ENCODE results near the gene CILP.
A peak's percentile ranks its signal among the peaks of the same experiment; 100 is the strongest.
"Not testable (repeated sequence)": the region's sequence is repeated elsewhere in the genome, so short reads cannot be mapped to it uniquely, and the experiment has no call there.

Gene CILP

GRCh38 chr15:65189102-65189740 lies 22.1 kb downstream of the CILP start:
- no peak for DNase-seq

DNA sequence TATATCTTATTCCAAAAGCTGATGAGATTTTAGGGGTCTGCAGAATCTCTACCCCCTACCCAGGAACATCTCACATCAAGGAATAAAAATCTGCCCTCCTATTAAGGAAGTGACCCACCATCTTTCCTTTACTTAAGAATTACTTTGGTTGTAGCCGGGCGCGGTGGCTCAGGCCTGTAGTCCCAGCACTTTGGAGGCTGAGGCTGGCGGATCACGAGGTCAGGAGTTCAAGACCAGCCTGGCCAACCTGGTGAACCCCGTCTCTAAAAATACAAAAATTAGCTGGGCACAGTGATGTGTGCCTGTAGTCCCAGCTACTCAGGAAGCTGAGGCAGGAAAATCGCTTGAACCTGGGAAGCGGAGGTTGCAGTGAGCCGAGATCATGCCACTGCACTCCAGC lies 22.8 kb downstream of the CILP start:
- DNase-seq, result not testable (repeated sequence)

- DNase-seq, result peak; percentile 96
These were observed 26.2 kb downstream of the CILP start, which contains the start of gene CLPX for GRCh38 chr15:65184868-65185717. CLPX (minus strand) TSS chr15:65185342; CDS start chr15:65185153, 189 bp downstream.

DNA sequence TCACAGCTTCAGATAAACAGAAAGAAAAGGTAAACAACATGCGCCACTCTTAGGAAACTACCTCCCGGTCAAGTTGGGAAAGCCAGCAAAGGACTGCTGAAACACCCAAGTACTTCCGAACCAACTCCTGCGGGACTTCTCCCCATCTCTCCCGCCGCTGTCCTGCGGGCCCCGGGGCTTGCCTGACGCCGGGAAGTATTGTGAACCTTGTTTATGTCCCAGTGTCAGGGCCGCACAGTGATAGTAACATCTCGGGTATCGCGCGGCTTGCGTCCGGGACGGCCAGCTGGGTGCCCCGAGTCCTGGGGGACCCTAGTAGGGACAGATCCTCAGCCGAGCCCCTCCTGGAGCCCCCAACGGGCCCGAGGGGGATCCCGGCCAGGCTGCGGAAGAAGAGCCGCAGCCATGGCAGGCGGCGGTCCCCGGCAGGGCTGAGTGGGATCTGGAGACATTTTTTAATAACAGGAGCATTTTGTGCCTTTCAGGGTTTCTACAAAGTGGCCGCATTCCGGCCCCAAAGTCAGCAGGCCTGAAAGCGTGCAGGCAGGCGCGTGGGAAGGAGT lies 26.9 kb downstream of the CILP start:
- DNase-seq, result peak; percentile 30

- no peak for DNase-seq
These were observed 27.5 kb downstream of the CILP start for GRCh38 chr15:65183865-65184159.

- no peak for DNase-seq
These were observed 28.7 kb downstream of the CILP start for GRCh38 chr15:65182538-65182937.

- DNase-seq, result not testable (repeated sequence)
These were observed 29.5 kb downstream of the CILP start for GRCh38 chr15:65181582-65182353.

GRCh38 chr15:65180167-65180566 lies 31.1 kb downstream of the CILP start:
- DNase-seq, result no peak

- no peak for DNase-seq
These were observed 33.4 kb downstream of the CILP start for GRCh38 chr15:65177901-65178300.

GRCh38 chr15:65176056-65176455 lies 35.2 kb downstream of the CILP start:
- no peak for DNase-seq

DNA sequence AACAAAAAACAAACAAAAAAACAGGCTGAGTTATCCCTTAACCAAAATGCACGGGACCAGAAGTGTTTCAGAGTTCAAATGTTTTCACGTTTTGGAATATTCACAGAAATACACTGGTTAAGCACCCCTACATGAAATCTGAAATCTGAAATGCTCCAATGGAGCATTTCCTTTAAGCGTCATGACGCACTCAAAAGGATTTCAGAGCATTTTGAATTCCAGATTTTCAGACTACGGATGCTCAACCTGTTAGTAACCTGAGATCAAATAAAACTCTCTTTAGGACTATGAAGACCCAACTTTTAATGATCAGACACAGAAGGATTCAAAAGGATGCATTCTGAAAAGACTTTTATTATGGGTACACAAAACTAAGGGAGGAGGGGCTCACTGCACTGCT lies 35.8 kb downstream of the CILP start:
- DNase-seq, result no peak

GRCh38 chr15:65174509-65174908 lies 36.8 kb downstream of the CILP start:
- DNase-seq, result no peak

DNA sequence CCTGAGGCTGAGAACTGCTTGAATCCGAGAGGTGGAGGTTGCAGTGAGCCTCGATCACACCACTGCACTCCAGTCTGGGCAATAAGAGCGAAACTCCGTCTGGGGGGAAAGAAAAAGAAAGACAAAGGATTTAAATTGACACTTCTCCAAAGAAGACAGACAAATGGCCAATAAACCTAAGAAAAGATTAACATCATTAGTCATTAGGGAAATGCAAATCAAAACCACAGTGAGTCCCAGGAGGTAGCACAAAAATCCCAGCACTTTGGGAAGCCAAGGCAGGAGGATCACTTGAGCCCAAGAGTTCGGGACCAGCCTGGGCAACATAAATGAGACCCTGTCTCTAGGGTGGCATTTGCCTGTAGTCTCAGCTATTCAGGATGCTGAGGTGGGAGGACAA lies 38.7 kb downstream of the CILP start:
- no peak for DNase-seq

DNA sequence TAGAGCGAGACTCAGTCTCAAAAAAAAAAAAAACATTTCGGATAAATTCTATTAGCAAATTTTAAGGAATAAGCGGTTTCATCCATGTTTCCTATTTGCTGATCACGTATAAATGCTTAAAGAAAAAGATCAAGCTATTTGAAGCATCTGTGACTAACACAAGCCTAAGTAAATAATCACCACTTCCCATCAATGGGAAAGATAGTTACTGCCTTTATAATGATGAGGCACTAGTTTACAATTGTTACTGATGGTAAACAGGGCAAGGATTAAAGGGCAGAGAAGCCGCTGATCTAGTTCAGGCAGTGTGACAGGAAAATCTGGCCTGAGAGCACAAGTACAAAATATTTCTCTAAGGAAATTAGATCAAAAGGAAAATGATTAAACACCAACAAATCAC lies 39.8 kb downstream of the CILP start:
- no peak for DNase-seq

GRCh38 chr15:65165875-65166274 lies 45.4 kb downstream of the CILP start:
- DNase-seq, result no peak

- DNase-seq, result no peak
These were observed 47.1 kb downstream of the CILP start for GRCh38 chr15:65164139-65164538.

GRCh38 chr15:65163041-65163440 lies 48.2 kb downstream of the CILP start:
- no peak for DNase-seq

DNA sequence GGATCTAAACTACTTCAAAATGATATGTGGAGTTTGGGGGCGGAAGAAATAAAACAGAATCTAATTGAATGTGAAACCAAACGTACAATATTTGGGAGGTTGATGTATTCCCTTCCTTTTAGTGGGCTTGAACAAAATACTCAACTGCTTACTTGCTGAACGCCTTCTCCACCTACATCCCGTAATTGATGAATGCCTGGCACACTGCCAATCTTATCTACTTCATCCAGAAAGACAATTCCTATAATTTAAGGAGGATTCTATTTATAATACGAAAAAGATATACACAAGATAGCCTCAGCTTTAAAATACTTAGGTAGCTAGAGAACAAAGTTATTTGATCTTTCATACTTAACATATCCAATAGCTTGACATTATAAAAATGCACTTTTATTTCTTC lies 54.6 kb downstream of the CILP start:
- DNase-seq, result no peak

DNA sequence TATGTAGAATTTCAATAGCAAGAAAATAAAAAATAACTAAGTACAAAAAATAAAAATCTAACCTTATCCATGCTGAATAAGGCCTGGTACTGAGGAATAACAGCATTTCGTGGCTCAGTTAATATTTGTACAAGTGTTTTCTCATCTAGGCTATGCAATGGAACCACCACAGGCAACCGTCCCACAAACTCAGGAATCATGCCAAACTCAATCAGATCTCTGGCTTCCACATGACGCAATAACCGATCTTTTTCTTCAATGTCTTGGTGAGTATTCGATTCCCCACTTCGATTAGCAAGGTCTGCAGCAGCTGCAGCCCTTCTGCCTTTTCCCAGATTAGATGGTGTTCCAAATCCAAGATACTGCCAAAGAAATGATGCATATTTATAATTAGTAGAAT lies 56.6 kb downstream of the CILP start:
- no peak for DNase-seq

DNA sequence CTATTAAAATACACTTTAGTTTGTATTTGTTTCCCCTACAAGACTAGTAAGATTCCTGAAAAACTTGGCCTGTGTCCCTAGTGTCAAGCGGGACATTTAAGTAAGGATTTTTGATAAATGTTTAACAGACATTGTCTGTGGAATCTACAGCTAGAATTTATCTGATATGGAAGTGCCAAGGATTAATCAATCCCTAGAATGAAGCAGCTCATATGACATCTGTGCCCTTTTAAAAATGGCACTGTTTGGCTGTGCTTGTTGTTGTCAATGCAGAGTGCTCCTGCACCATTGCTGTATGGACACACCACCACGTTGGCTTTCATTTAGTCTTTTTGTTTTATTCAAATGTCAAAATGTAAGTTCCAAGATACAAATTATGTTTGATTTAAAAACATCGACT lies 63.4 kb downstream of the CILP start:
- DNase-seq, result no peak

GRCh38 chr15:65146438-65146837 lies 64.8 kb downstream of the CILP start:
- no peak for DNase-seq
